Measurements from ENCODE around the gene LAPTM4A.

LAPTM4A gene

GRCh38 chr2:20025065-20025786, 26.2 kb downstream of the LAPTM4A start:
- Histone ChIP-seq H3K4me1 (no peaks in the 10 kb centered on the region), H2AFZ (no peak overlapping the region), H3K4me2 (ENCODE audit: low read length) (no peak overlapping the region), H3K4me3 (ENCODE audit: low read depth, low read length) (no peak overlapping the region), H3K27ac (no peak overlapping the region), H3K79me2 (no peaks in the 10 kb centered on the region), H3K27me3 (ENCODE audit: control insufficient read depth, insufficient read depth, low read length) (no peaks in the 10 kb centered on the region), H3K9ac (no peak overlapping the region), H3K36me3 (ENCODE audit: control insufficient read depth, insufficient read depth, low read length) (no peaks in the 10 kb centered on the region), H3K9me3 (ENCODE audit: control insufficient read depth, low read length) (no peaks in the 10 kb centered on the region)
- TF ChIP-seq CTCF (IDR thresholded peaks at IDR 0.05) = no peak

GRCh38 chr2:20023688-20024087, 27.7 kb downstream of the LAPTM4A start:
- H3K4me3 ChIP-seq (ENCODE audit: low read depth, low read length) = no peak overlapping the region
- H3K27ac ChIP-seq = no peak overlapping the region
- no peak overlapping the region for H3K9ac ChIP-seq
- H3K4me1 ChIP-seq = no peaks in the 10 kb centered on the region
- no peaks in the 10 kb centered on the region for H3K27me3 ChIP-seq (ENCODE audit: control insufficient read depth, insufficient read depth, low read length)
- no peak for TF ChIP-seq CTCF (IDR thresholded peaks at IDR 0.05)
- H2AFZ ChIP-seq = no peak overlapping the region
- H3K9me3 ChIP-seq (ENCODE audit: control insufficient read depth, low read length) = no peaks in the 10 kb centered on the region
- no peaks in the 10 kb centered on the region for H3K79me2 ChIP-seq
- no peaks in the 10 kb centered on the region for H3K36me3 ChIP-seq (ENCODE audit: control insufficient read depth, insufficient read depth, low read length)
- H3K4me2 ChIP-seq (ENCODE audit: low read length) = no peak overlapping the region

- no peak for TF ChIP-seq CTCF (IDR thresholded peaks at IDR 0.05)
- Histone ChIP-seq H3K27ac (no peak overlapping the region), H3K4me1 (no peaks in the 10 kb centered on the region), H3K79me2 (no peaks in the 10 kb centered on the region), H3K9me3 (ENCODE audit: control insufficient read depth, low read length) (no peaks in the 10 kb centered on the region), H3K9ac (no peak overlapping the region), H2AFZ (no peak overlapping the region), H3K27me3 (ENCODE audit: control insufficient read depth, insufficient read depth, low read length) (no peaks in the 10 kb centered on the region), H3K4me3 (ENCODE audit: low read depth, low read length) (no peak overlapping the region), H3K4me2 (ENCODE audit: low read length) (no peak overlapping the region), H3K36me3 (ENCODE audit: control insufficient read depth, insufficient read depth, low read length) (no peaks in the 10 kb centered on the region)
These were observed 29.9 kb downstream of the LAPTM4A start for GRCh38 chr2:20021405-20022009.

- no peaks in the 10 kb centered on the region for H3K79me2 ChIP-seq
- no peak overlapping the region for H3K4me3 ChIP-seq (ENCODE audit: low read depth, low read length)
- no peak overlapping the region for H3K9ac ChIP-seq
- H2AFZ ChIP-seq = no peak overlapping the region
- H3K27ac ChIP-seq = no peak overlapping the region
- H3K4me1 ChIP-seq = no peaks in the 10 kb centered on the region
- no peak for TF ChIP-seq CTCF (IDR thresholded peaks at IDR 0.05)
- H3K27me3 ChIP-seq (ENCODE audit: control insufficient read depth, insufficient read depth, low read length) = no peaks in the 10 kb centered on the region
- H3K9me3 ChIP-seq (ENCODE audit: control insufficient read depth, low read length) = no peaks in the 10 kb centered on the region
- H3K36me3 ChIP-seq (ENCODE audit: control insufficient read depth, insufficient read depth, low read length) = no peaks in the 10 kb centered on the region
- H3K4me2 ChIP-seq (ENCODE audit: low read length) = no peak overlapping the region
These were observed 31.7 kb downstream of the LAPTM4A start for GRCh38 chr2:20019747-20020146.

Data from parathyroid adenoma (tissue), 2 donors.